Measurements from ENCODE around the gene PTBP3.

DNA sequence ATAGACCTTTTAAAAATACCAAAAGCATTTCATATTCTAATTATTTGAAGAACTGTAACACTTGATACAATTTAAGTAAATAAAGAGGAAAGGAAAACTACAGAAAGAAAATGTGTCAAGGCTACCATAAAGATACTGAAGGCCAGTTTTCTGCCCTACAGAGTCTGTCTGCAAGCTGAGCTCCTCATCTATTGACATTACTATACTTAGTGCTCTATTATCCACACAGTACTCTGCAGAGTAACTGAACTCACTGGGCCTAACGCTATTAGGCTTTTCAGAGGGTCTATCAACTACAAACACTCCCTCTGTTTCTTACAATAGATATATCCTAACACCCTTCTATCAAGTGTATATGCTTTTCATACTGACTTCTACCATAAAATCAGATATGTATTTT, 101.2 kb downstream of the PTBP3 start:
- TF ChIP-seq, protein P1, sequence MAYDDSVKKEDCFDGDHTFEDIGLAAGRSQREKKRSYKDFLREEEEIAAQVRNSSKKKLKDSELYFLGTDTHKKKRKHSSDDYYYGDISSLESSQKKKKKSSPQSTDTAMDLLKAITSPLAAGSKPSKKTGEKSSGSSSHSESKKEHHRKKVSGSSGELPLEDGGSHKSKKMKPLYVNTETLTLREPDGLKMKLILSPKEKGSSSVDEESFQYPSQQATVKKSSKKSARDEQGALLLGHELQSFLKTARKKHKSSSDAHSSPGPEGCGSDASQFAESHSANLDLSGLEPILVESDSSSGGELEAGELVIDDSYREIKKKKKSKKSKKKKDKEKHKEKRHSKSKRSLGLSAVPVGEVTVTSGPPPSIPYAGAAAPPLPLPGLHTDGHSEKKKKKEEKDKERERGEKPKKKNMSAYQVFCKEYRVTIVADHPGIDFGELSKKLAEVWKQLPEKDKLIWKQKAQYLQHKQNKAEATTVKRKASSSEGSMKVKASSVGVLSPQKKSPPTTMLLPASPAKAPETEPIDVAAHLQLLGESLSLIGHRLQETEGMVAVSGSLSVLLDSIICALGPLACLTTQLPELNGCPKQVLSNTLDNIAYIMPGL (CRISPR knock-in tag; IDR thresholded peaks at IDR 0.05), result no peak
- TF ChIP-seq, protein P2, sequence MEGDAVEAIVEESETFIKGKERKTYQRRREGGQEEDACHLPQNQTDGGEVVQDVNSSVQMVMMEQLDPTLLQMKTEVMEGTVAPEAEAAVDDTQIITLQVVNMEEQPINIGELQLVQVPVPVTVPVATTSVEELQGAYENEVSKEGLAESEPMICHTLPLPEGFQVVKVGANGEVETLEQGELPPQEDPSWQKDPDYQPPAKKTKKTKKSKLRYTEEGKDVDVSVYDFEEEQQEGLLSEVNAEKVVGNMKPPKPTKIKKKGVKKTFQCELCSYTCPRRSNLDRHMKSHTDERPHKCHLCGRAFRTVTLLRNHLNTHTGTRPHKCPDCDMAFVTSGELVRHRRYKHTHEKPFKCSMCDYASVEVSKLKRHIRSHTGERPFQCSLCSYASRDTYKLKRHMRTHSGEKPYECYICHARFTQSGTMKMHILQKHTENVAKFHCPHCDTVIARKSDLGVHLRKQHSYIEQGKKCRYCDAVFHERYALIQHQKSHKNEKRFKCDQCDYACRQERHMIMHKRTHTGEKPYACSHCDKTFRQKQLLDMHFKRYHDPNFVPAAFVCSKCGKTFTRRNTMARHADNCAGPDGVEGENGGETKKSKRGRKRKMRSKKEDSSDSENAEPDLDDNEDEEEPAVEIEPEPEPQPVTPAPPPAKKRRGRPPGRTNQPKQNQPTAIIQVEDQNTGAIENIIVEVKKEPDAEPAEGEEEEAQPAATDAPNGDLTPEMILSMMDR (IDR thresholded peaks at IDR 0.05), result no peak
- TF ChIP-seq, protein P3, sequence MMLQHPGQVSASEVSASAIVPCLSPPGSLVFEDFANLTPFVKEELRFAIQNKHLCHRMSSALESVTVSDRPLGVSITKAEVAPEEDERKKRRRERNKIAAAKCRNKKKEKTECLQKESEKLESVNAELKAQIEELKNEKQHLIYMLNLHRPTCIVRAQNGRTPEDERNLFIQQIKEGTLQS (CRISPR knock-in tag; conservative IDR thresholded peaks at IDR 0.05), result no peak
- TF ChIP-seq, protein P4, sequence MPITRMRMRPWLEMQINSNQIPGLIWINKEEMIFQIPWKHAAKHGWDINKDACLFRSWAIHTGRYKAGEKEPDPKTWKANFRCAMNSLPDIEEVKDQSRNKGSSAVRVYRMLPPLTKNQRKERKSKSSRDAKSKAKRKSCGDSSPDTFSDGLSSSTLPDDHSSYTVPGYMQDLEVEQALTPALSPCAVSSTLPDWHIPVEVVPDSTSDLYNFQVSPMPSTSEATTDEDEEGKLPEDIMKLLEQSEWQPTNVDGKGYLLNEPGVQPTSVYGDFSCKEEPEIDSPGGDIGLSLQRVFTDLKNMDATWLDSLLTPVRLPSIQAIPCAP (CRISPR knock-in tag; IDR thresholded peaks at IDR 0.05), result no peak
- TF ChIP-seq ZNF232 (CRISPR knock-in tag; IDR thresholded peaks at IDR 0.05), result no peak
- TF ChIP-seq, protein P5, sequence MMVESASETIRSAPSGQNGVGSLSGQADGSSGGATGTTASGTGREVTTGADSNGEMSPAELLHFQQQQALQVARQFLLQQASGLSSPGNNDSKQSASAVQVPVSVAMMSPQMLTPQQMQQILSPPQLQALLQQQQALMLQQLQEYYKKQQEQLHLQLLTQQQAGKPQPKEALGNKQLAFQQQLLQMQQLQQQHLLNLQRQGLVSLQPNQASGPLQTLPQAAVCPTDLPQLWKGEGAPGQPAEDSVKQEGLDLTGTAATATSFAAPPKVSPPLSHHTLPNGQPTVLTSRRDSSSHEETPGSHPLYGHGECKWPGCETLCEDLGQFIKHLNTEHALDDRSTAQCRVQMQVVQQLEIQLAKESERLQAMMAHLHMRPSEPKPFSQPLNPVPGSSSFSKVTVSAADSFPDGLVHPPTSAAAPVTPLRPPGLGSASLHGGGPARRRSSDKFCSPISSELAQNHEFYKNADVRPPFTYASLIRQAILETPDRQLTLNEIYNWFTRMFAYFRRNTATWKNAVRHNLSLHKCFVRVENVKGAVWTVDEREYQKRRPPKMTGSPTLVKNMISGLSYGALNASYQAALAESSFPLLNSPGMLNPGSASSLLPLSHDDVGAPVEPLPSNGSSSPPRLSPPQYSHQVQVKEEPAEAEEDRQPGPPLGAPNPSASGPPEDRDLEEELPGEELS (CRISPR knock-in tag; IDR thresholded peaks at IDR 0.05), result no peak
- no peak for TF ChIP-seq CREM (CRISPR knock-in tag; IDR thresholded peaks at IDR 0.05)
- no peak for TF ChIP-seq CREB1 (CRISPR knock-in tag; IDR thresholded peaks at IDR 0.05)
- no peak for TF ChIP-seq MYBL2 (CRISPR knock-in tag; IDR thresholded peaks at IDR 0.05)
- no peak for TF ChIP-seq TCF7 (CRISPR knock-in tag; IDR thresholded peaks at IDR 0.05; ENCODE audit: low read depth)
- TF ChIP-seq NFYB (CRISPR knock-in tag; conservative IDR thresholded peaks at IDR 0.05; ENCODE audit: low read depth), result no peak
